H1 (cell line): ENCODE measurements around the gene SSNA1. TPM values are rescaled to one million over a fixed set of nuclear protein-coding genes. Genes with fewer than 3 reads are reported as not detected.

Source experiments
- CTCF ChIA-PET: fragments of 300-600 bp; sonication (Branson Sonifier 250); formaldehyde crosslinking; loops from one replicate; lab custom pipeline; 2021; ENCODE audit not compliant: partially characterized antibody; lab: Charles Lee
- POLR2A ChIA-PET: fragments of 300-600 bp; sonication (Branson Sonifier 250); formaldehyde crosslinking; loops from one replicate; lab custom pipeline; 2021; ENCODE audit warnings: inconsistent platforms; ENCODE audit not compliant: partially characterized antibody; lab: Charles Lee
- DNase-seq, 2 experiments: peaks; one replicate each; pipeline versions ENCODE4 v3.0.0 to v3.0.0-alpha.2; 2010 to 2022; ENCODE audit warnings: low spot score in 2 of 2, low read depth in 1 of 2, mixed read lengths in 1 of 2
- FAIRE-seq: peaks from 2 replicates; lab custom pipeline; 2011; peaks lifted over from hg19 to GRCh38; lab: Jason Lieb, UNC
- H2AFZ ChIP-seq: 2 replicates; pipeline ENCODE4 v1.8.1; 2012; ENCODE audit warnings: low read length, inconsistent platforms
- H2AK5ac ChIP-seq: 2 replicates; pipeline ENCODE4 v1.6.1; 2013; ENCODE audit warnings: low read depth, low read length
- H2BK120ac ChIP-seq: replicated peaks from 2 replicates; pipeline ENCODE3; 2013; ENCODE audit warnings: low read depth, low read length, inconsistent platforms
- H2BK12ac ChIP-seq: 2 replicates; pipeline ENCODE4 v1.6.1; 2013; ENCODE audit warnings: low read depth, low read length
- H2BK15ac ChIP-seq: 2 replicates; pipeline ENCODE4 v1.6.1; 2013; ENCODE audit warnings: low read length
- H2BK20ac ChIP-seq: 2 replicates; pipeline ENCODE4 v1.6.1; 2013; ENCODE audit warnings: low read length
- H2BK5ac ChIP-seq: 2 replicates; pipeline ENCODE4 v1.6.1; 2013; ENCODE audit warnings: low read depth, low read length
- H3K14ac ChIP-seq: 2 replicates; pipeline ENCODE4 v1.6.1; 2013; ENCODE audit warnings: inconsistent platforms; ENCODE audit not compliant: insufficient read length
- H3K18ac ChIP-seq: 2 replicates; pipeline ENCODE4 v1.6.1; 2013; ENCODE audit warnings: low read length; ENCODE audit errors: extremely low read depth
- H3K23ac ChIP-seq: 2 replicates; pipeline ENCODE4 v1.6.1; 2013; ENCODE audit warnings: inconsistent platforms; ENCODE audit not compliant: insufficient read length
- H3K23me2 ChIP-seq: 2 replicates; pipeline ENCODE4 v1.6.1; 2013; ENCODE audit warnings: low read depth, low read length
- H3K27ac ChIP-seq: 2 replicates; pipeline ENCODE4 v1.6.1; 2011; ENCODE audit warnings: low read depth, low read length, inconsistent platforms
- H3K27me3 ChIP-seq, 4 experiments: replicated peaks in 1 of 4; 1 replicate in 1 of 4; 2 replicates in 3 of 4; pipeline versions ENCODE4 v1.6.1 to v1.8.1; 2011 to 2013; ENCODE audit warnings: low read length in 3 of 4, mild to moderate bottlenecking in 3 of 4, inconsistent platforms in 2 of 4, mixed read lengths in 2 of 4, moderate library complexity in 1 of 4; ENCODE audit not compliant: control insufficient read depth in 3 of 4, insufficient read depth in 3 of 4; ENCODE audit errors: extremely low read depth in 1 of 4
- H3K36me3 ChIP-seq, 4 experiments: 2 replicates each; pipeline versions ENCODE4 v1.6.1 to v1.8.1; 2011 to 2013; ENCODE audit warnings: mild to moderate bottlenecking in 4 of 4, low read length in 3 of 4, moderate library complexity in 2 of 4, control low read depth in 1 of 4, inconsistent platforms in 1 of 4; ENCODE audit not compliant: insufficient read depth in 4 of 4, control insufficient read depth in 2 of 4
- H3K4ac ChIP-seq: replicated peaks from 2 replicates; pipeline ENCODE3; 2013; ENCODE audit warnings: low read length, low read depth, mixed read lengths, inconsistent platforms; ENCODE audit not compliant: insufficient read length
- H3K4me1 ChIP-seq, 4 experiments: replicated peaks in 1 of 4; 1 replicate in 1 of 4; 2 replicates in 3 of 4; pipeline versions ENCODE4 v1.6.1 to v1.8.1; 2011 to 2013; ENCODE audit warnings: low read length in 3 of 4, inconsistent platforms in 2 of 4, mixed read lengths in 1 of 4; ENCODE audit not compliant: insufficient read depth in 4 of 4, control insufficient read depth in 3 of 4
- H3K4me2 ChIP-seq, 2 experiments: 2 replicates each; pipeline versions ENCODE4 v1.6.1 to v1.8.1; 2011 to 2013; ENCODE audit warnings: low read depth in 2 of 2, low read length in 2 of 2, control low read depth in 1 of 2, inconsistent platforms in 1 of 2, mild to moderate bottlenecking in 1 of 2; ENCODE audit not compliant: insufficient read depth in 1 of 2
- H3K4me3 ChIP-seq, 4 experiments: fragments of 200-600, 300-600 bp in 1 of 4; sonication (generic), shearing (Covaris generic), sonication (Bioruptor Twin) in 1 of 4; 2 replicates each; pipeline versions ENCODE4 v1.5.1 to v1.8.1; 2011 to 2016; ENCODE audit warnings: low read length in 4 of 4, low read depth in 3 of 4, control low read depth in 2 of 4, inconsistent platforms in 2 of 4, mild to moderate bottlenecking in 2 of 4, mixed read lengths in 1 of 4, moderate library complexity in 1 of 4; ENCODE audit not compliant: insufficient read depth in 2 of 4; ENCODE audit errors: extremely low read depth in 1 of 4
- H3K56ac ChIP-seq: replicated peaks from 2 replicates; pipeline ENCODE3; 2013; ENCODE audit warnings: low read depth, mild to moderate bottlenecking, mixed read lengths, low read length, inconsistent platforms; ENCODE audit not compliant: insufficient read length
- H3K79me1 ChIP-seq: 2 replicates; pipeline ENCODE4 v1.6.1; 2013; ENCODE audit warnings: low read depth, low read length, control low read depth
- H3K79me2 ChIP-seq, 2 experiments: 2 replicates each; pipeline versions ENCODE4 v1.6.1 to v1.8.1; 2012 to 2013; ENCODE audit warnings: low read length in 2 of 2, mild to moderate bottlenecking in 2 of 2, inconsistent platforms in 1 of 2; ENCODE audit not compliant: insufficient read depth in 2 of 2, control insufficient read depth in 1 of 2
- H3K9ac ChIP-seq, 4 experiments: replicated peaks in 1 of 4; 1 replicate in 1 of 4; 2 replicates in 3 of 4; pipeline versions ENCODE4 v1.6.1 to v1.8.1; 2011 to 2013; ENCODE audit warnings: low read depth in 3 of 4, low read length in 3 of 4, control low read depth in 2 of 4, mild to moderate bottlenecking in 2 of 4, moderate library complexity in 2 of 4, inconsistent platforms in 1 of 4; ENCODE audit errors: extremely low read depth in 1 of 4
- H3K9me3 ChIP-seq, 2 experiments: 2 replicates each; pipeline versions ENCODE4 v1.6.1 to v1.8.1; 2012 to 2013; ENCODE audit warnings: mild to moderate bottlenecking in 2 of 2, moderate library complexity in 2 of 2, control low read depth in 1 of 2, inconsistent platforms in 1 of 2, low read depth in 1 of 2, low read length in 1 of 2, mixed read lengths in 1 of 2; ENCODE audit not compliant: insufficient read depth in 2 of 2
- H4K20me1 ChIP-seq, 2 experiments: replicated peaks in 1 of 2; 2 replicates each; pipeline versions ENCODE3 to v1.8.1; 2011 to 2013; ENCODE audit warnings: inconsistent platforms in 2 of 2, low read length in 2 of 2, mild to moderate bottlenecking in 1 of 2; ENCODE audit not compliant: insufficient read depth in 2 of 2, control insufficient read depth in 1 of 2
- H4K5ac ChIP-seq: 2 replicates; pipeline ENCODE4 v1.6.1; 2013; ENCODE audit warnings: low read length, low read depth, mixed read lengths, inconsistent platforms; ENCODE audit not compliant: insufficient read length
- H4K8ac ChIP-seq: 2 replicates; pipeline ENCODE4 v1.8.0; 2013; ENCODE audit warnings: mild to moderate bottlenecking, moderate library complexity, low read length, inconsistent platforms; ENCODE audit not compliant: insufficient read depth; ENCODE audit errors: extremely low read depth
- H4K91ac ChIP-seq: replicated peaks from 2 replicates; pipeline ENCODE3; 2013; ENCODE audit warnings: low read length, mixed read lengths, inconsistent platforms; ENCODE audit not compliant: insufficient read length
- CHD2 ChIP-seq: IDR thresholded peaks from 2 replicates; pipeline ENCODE4 v1.6.1; 2012; ENCODE audit warnings: low read length, improper control_type of control experiment
- EP300 ChIP-seq, 2 experiments: IDR thresholded peaks; 1 replicate in 1 of 2; 2 replicates in 1 of 2; pipeline ENCODE4 v1.6.1; 2011 to 2012; ENCODE audit warnings: low read depth in 2 of 2, low read length in 2 of 2, mild to moderate bottlenecking in 2 of 2, borderline replicate concordance in 1 of 2, inconsistent platforms in 1 of 2, moderate library complexity in 1 of 2
- KDM1A ChIP-seq: fragments of 200-600, 300-600 bp; sonication (generic); IDR thresholded peaks from 2 replicates; pipeline ENCODE4 v1.7.1; 2016; ENCODE audit warnings: mild to moderate bottlenecking, low read length, borderline replicate concordance
- PHF8 ChIP-seq: fragments of 200-600 bp; sonication (generic); conservative IDR thresholded peaks from 2 replicates; pipeline ENCODE4 v1.7.1; 2012; ENCODE audit warnings: low read depth, mild to moderate bottlenecking, inconsistent platforms, low read length, moderate library complexity
- RBBP5 ChIP-seq: IDR thresholded peaks from 2 replicates; pipeline ENCODE4 v1.7.1; 2012; ENCODE audit warnings: low read depth, mild to moderate bottlenecking, inconsistent platforms, low read length, moderate library complexity, borderline replicate concordance
- SP2 ChIP-seq: IDR thresholded peaks from 2 replicates; pipeline ENCODE4 v1.6.1; 2012; ENCODE audit warnings: mild to moderate bottlenecking, low read length, inconsistent platforms
- YY1 ChIP-seq: IDR thresholded peaks from 2 replicates; pipeline ENCODE4 v1.6.1; 2011; ENCODE audit warnings: low read depth, mild to moderate bottlenecking, low read length
- WGBS, 2 experiments: shearing (Covaris generic) in 1 of 2; methylation state at CpG; one replicate each; pipeline versions ENCODE4 v1.1.6 to v1.1.7; 2013 to 2015; ENCODE audit warnings: low lambda C conversion rate in 2 of 2, mixed read lengths in 2 of 2, inconsistent platforms in 1 of 2, low coverage in 1 of 2, missing lambda C conversion rate in 1 of 2; ENCODE audit not compliant: insufficient replicate concordance in 2 of 2, insufficient coverage in 1 of 2, insufficient read length in 1 of 2; ENCODE audit errors: extremely low coverage in 1 of 2, missing lambda C conversion rate in 1 of 2; 5-methylcytosine and 5-hydroxymethylcytosine counted together
- polyA plus RNA-seq, 7 experiments: library from polyadenylated mRNA; depleted of rRNA in 3 of 7; stranded (reverse) in 5 of 7; unstranded in 2 of 7; fragments of >200 nt in 5 of 7; fragments of 200-250 nt in 2 of 7; gene quantifications; 1 replicate in 5 of 7; 2 replicates in 1 of 7; 4 replicates in 1 of 7; pipeline versions ENCODE4 v1.2.1 to v1.2.3, GENCODE V29; 2011 to 2013; ENCODE audit warnings: missing spikeins in 2 of 7, mixed read lengths in 2 of 7
- total RNA-seq: library from RNA; stranded (reverse); fragmentation: NEBNext Ultra II Directional; extraction: Animal tissue kit (Norgen Biotek cat#: 25700); gene quantifications from 2 replicates; pipeline ENCODE4 v1.2.1, GENCODE V29; 2021

Gene SSNA1
- total and polyA plus RNA-seq, 2 of the 8 experiments (the other 6 are each of a cell fraction or from before 2014, with no cell fraction given): 87.3 to 157 TPM

GRCh38 chr9:137148661-137149060 lies 39.8 kb upstream of the SSNA1 start:
- CTCF ChIA-PET: interaction anchor here (0.6 to 3.6 kb wide), 10 partner anchors 9 to 136 kb away, joined by 3 to 24 read pairs (median 4); partner anchors contain the start of gene GRIN1
- peaks cover 0 to 9% (median 0%) of the 10 kb centered on the region in 4 experiments; a peak in 1 of 7 replicates for H3K4me1 ChIP-seq
- H3K27ac ChIP-seq: no peak overlapping the region
- no peak overlapping the region for H3K4me3 ChIP-seq
- peaks cover 0 to 7% of the 10 kb centered on the region in 2 experiments; a peak in 3 of 4 replicates for H3K9me3 ChIP-seq
- 86% methylated on average over 19 of the region's 19 CpGs; no CpG with 5 or more reads in 1 of the 2 experiments for WGBS, 2 experiments
- peak overlapping the region; percentile 54 for H4K91ac ChIP-seq
- no peak overlapping the region for H4K5ac ChIP-seq
- no peak overlapping the region for H3K18ac ChIP-seq
- TF ChIP-seq KDM1A: no peak
- no peak for TF ChIP-seq PHF8
- TF ChIP-seq SP2: no peak
- no peak for TF ChIP-seq RBBP5
- no peak for TF ChIP-seq YY1
- no peak for TF ChIP-seq EP300 (IDR thresholded peaks at IDR 0.05; ENCODE audit: borderline replicate concordance in 1 of 2, low read depth in 2 of 2, low read length in 2 of 2)
- TF ChIP-seq CHD2: no peak
- no peak overlapping the region for H3K14ac ChIP-seq
- no peak for DNase-seq
- H3K27me3 ChIP-seq: peaks cover 0 to 4% (median 3%) of the 10 kb centered on the region in 4 experiments; a peak in 4 of 7 replicates
- H3K23me2 ChIP-seq: peaks cover 2% of the 10 kb centered on the region; the same call in 1 of the 2 replicates
- H2BK120ac ChIP-seq: no peak overlapping the region
- H2AK5ac ChIP-seq: no peak overlapping the region; the same call in 1 of the 2 replicates
- H2BK12ac ChIP-seq: no peak overlapping the region; the same call in 1 of the 2 replicates
- H3K9ac ChIP-seq: no peak overlapping the region
- H3K36me3 ChIP-seq: no peaks in the 10 kb centered on the region; a peak in 1 of 8 replicates
- H4K20me1 ChIP-seq: peaks cover 3 to 17% of the 10 kb centered on the region in 2 experiments
- no peak overlapping the region for H2AFZ ChIP-seq
- no peak overlapping the region for H2BK20ac ChIP-seq
- H3K4me2 ChIP-seq: no peak overlapping the region
- no peak overlapping the region for H3K23ac ChIP-seq
- H3K56ac ChIP-seq: no peak overlapping the region
- peak overlapping the region; percentile 2; the same call in 1 of the 2 replicates for H4K8ac ChIP-seq
- no peaks in the 10 kb centered on the region; a peak in 1 of 4 replicates for H3K79me2 ChIP-seq
- no peak overlapping the region for H3K4ac ChIP-seq
- H2BK15ac ChIP-seq: no peak overlapping the region
- H3K79me1 ChIP-seq: no peaks in the 10 kb centered on the region
- POLR2A ChIA-PET: interaction anchor here (0.6 to 1.2 kb wide), 5 partner anchors 14 to 75 kb away, joined by 3 to 4 read pairs (median 4); no protein-coding TSS in a partner anchor
- FAIRE-seq: no peak
- H2BK5ac ChIP-seq: no peak overlapping the region
